Measurements from ENCODE around the gene INSL3. TPM values are rescaled to one million over a fixed set of nuclear protein-coding genes. Genes with fewer than 3 reads are reported as not detected.
"Not testable (repeated sequence)": the region's sequence is repeated elsewhere in the genome, so short reads cannot be mapped to it uniquely, and the experiment has no call there.

Gene INSL3
- polyA plus RNA-seq, 3 donors, result 0.25 to 1.7 (median 0.64) TPM

DNA sequence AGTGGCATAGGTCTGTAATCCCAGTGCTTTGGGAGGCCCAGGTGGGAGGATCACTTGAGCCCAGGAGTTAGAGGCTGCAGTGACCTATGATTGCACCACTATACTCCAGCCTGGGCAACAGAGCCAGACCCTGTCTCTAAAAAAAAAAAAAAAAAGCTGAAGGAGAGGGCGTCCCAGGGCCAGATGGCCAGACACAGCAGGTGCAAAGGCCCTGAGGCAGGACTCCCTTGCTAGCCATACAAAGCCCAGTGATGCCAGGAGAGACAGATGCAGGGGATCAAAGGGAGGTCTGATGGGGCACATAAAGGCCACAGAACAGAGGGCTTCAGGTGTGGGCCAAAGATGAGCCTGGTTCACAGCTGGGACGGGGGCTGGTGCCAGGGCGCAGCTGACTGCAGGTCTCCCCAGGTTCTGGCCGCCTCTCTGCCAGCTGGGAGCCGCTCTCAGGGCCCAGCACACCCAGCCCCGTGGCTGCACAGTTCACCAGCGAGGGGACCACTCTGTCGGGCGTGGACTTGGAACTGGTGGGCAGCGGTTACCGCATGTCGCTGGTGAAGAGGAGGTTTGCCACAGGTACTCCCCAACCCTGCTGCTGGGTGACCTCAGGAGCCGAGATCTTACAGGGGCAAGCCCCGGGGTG lies 33.9 kb downstream of the INSL3 start:
- H3K9me3 Mint-ChIP-seq, result peaks cover 2 to 6% (median 3%) of the 10 kb centered on the region in 7 donors
- H3K4me1 ChIP-seq (ENCODE audit: control insufficient read depth in 1 of 2, insufficient read depth in 2 of 2, low read length in 2 of 2), result no peaks in the 10 kb centered on the region
- H4K20me1 ChIP-seq (ENCODE audit: insufficient read depth, low read length), result peaks cover 11% of the 10 kb centered on the region
- no peak overlapping the region for H3K4me3 Mint-ChIP-seq
- no peak for DNase-seq
- no peak overlapping the region for H3K4me3 ChIP-seq (replicated peaks in 1 of 3; ENCODE audit: low read depth in 2 of 3, low read length in 3 of 3)
- intact Hi-C loops (cut with micrococcal nuclease), result no loop called here
- no peak overlapping the region for H3K9ac ChIP-seq (ENCODE audit: insufficient read depth, low read length, poor library complexity, severe bottlenecking)
- peak overlapping the region in 1 of 7 donors; percentile 79 for H3K27ac Mint-ChIP-seq
- peaks cover 10% of the 10 kb centered on the region for H3K4me1 Mint-ChIP-seq
- no peak overlapping the region for H2AFZ ChIP-seq (ENCODE audit: insufficient read depth, low read depth, low read length, poor library complexity, severe bottlenecking)
- peaks cover 47 to 69% of the 10 kb centered on the region in 2 donors for H3K36me3 ChIP-seq (replicated peaks in 1 of 2; ENCODE audit: control insufficient read depth in 1 of 2, insufficient read depth in 2 of 2, low read length in 2 of 2)
- peaks cover 53 to 70% of the 10 kb centered on the region in 2 donors for H3K36me3 Mint-ChIP-seq
- 98% methylated on average over 12 of the region's 14 CpGs for WGBS (ENCODE audit: insufficient coverage)
- H3K79me2 ChIP-seq (ENCODE audit: insufficient read depth, low read length), result no peaks in the 10 kb centered on the region
- peaks cover 13 to 26% (median 22%) of the 10 kb centered on the region in 3 donors for H3K27me3 Mint-ChIP-seq (ENCODE audit: low read depth in 3 of 3)
- H3K9me3 ChIP-seq (replicated peaks in 1 of 2; ENCODE audit: control insufficient read depth in 1 of 2, insufficient read depth in 1 of 2, low read length in 2 of 2), result no peaks in the 10 kb centered on the region
- no peak overlapping the region for H3K4me2 ChIP-seq (replicated peaks; ENCODE audit: extremely low read depth, low read length, poor library complexity, severe bottlenecking)
- no peak overlapping the region for H3K27ac ChIP-seq (ENCODE audit: low read depth in 1 of 2, low read length in 2 of 2)
- TF ChIP-seq, protein P1, sequence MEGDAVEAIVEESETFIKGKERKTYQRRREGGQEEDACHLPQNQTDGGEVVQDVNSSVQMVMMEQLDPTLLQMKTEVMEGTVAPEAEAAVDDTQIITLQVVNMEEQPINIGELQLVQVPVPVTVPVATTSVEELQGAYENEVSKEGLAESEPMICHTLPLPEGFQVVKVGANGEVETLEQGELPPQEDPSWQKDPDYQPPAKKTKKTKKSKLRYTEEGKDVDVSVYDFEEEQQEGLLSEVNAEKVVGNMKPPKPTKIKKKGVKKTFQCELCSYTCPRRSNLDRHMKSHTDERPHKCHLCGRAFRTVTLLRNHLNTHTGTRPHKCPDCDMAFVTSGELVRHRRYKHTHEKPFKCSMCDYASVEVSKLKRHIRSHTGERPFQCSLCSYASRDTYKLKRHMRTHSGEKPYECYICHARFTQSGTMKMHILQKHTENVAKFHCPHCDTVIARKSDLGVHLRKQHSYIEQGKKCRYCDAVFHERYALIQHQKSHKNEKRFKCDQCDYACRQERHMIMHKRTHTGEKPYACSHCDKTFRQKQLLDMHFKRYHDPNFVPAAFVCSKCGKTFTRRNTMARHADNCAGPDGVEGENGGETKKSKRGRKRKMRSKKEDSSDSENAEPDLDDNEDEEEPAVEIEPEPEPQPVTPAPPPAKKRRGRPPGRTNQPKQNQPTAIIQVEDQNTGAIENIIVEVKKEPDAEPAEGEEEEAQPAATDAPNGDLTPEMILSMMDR (IDR thresholded peaks at IDR 0.05), result no peak
- H3K27me3 ChIP-seq (ENCODE audit: control insufficient read depth in 2 of 2, insufficient read depth in 2 of 2, low read length in 2 of 2), result peaks cover 0 to 6% of the 10 kb centered on the region in 2 donors

GRCh38 chr19:17784201-17785008 lies 36.9 kb downstream of the INSL3 start:
- peak; percentile 35 to 56 (median 52) for DNase-seq
- Histone ChIP-seq H3K27ac (ENCODE audit: low read depth in 1 of 2, low read length in 2 of 2) (no peak overlapping the region), H3K9ac (ENCODE audit: insufficient read depth, low read length, poor library complexity, severe bottlenecking) (no peak overlapping the region), H3K27me3 (ENCODE audit: control insufficient read depth in 2 of 2, insufficient read depth in 2 of 2, low read length in 2 of 2) (no peaks in the 10 kb centered on the region), H3K4me2 (replicated peaks; ENCODE audit: extremely low read depth, low read length, poor library complexity, severe bottlenecking) (no peak overlapping the region), H3K79me2 (ENCODE audit: insufficient read depth, low read length) (no peaks in the 10 kb centered on the region), H3K4me1 (ENCODE audit: control insufficient read depth in 1 of 2, insufficient read depth in 2 of 2, low read length in 2 of 2) (peaks cover 4 to 6% of the 10 kb centered on the region in 2 donors), H4K20me1 (ENCODE audit: insufficient read depth, low read length) (peaks cover 29% of the 10 kb centered on the region), H2AFZ (ENCODE audit: insufficient read depth, low read depth, low read length, poor library complexity, severe bottlenecking) (no peak overlapping the region), H3K36me3 (replicated peaks in 1 of 2; ENCODE audit: control insufficient read depth in 1 of 2, insufficient read depth in 2 of 2, low read length in 2 of 2) (peaks cover 61 to 83% of the 10 kb centered on the region in 2 donors), H3K4me3 (replicated peaks in 1 of 3; ENCODE audit: low read depth in 2 of 3, low read length in 3 of 3) (no peak overlapping the region), H3K9me3 (replicated peaks in 1 of 2; ENCODE audit: control insufficient read depth in 1 of 2, insufficient read depth in 1 of 2, low read length in 2 of 2) (no peaks in the 10 kb centered on the region)
- intact Hi-C loops (cut with micrococcal nuclease), result no loop called here
- Mint-ChIP-seq H3K27me3 (ENCODE audit: low read depth in 3 of 3) (peaks cover 0 to 4% (median 2%) of the 10 kb centered on the region in 3 donors), H3K27ac (peak overlapping the region in 3 of 7 donors; percentile 8 to 62 (median 46)), H3K9me3 (peaks cover 2 to 8% (median 4%) of the 10 kb centered on the region in 7 donors), H3K4me3 (no peak overlapping the region), H3K4me1 (peaks cover 6% of the 10 kb centered on the region), H3K36me3 (peaks cover 63 to 82% of the 10 kb centered on the region in 2 donors)
- TF ChIP-seq, protein P1 (IDR thresholded peaks at IDR 0.05), result peak; percentile 92
- 86% methylated on average over 23 of the region's 32 CpGs for WGBS (ENCODE audit: insufficient coverage)

DNA sequence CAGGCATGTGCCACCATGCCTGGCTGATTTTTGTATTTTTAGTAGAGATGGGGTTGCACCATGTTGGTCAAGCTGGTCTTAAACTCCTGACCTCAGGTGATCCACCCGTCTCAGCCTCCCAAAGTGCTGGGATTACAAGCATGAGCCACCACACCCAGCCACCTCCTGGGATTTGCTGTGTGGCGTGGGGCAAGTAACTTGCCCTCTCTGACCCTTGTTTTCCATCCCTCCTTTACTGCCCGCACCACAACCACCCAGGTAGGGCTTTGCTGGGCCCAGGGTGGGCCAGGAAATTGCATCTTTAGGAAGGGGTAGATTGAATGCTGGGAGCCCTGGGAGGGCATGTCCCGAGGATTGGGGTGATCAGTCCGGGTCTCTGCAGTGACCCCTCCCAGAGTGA lies 37.6 kb downstream of the INSL3 start:
- H3K36me3 ChIP-seq (replicated peaks in 1 of 2; ENCODE audit: control insufficient read depth in 1 of 2, insufficient read depth in 2 of 2, low read length in 2 of 2), result peaks cover 60 to 76% of the 10 kb centered on the region in 2 donors
- DNase-seq; H3K79me2 ChIP-seq (ENCODE audit: insufficient read depth, low read length); H3K9ac ChIP-seq (ENCODE audit: insufficient read depth, low read length, poor library complexity, severe bottlenecking); H3K27me3 Mint-ChIP-seq (ENCODE audit: low read depth in 3 of 3); H3K9me3 ChIP-seq (replicated peaks in 1 of 2; ENCODE audit: control insufficient read depth in 1 of 2, insufficient read depth in 1 of 2, low read length in 2 of 2); H2AFZ ChIP-seq (ENCODE audit: insufficient read depth, low read depth, low read length, poor library complexity, severe bottlenecking); H3K4me2 ChIP-seq (replicated peaks; ENCODE audit: extremely low read depth, low read length, poor library complexity, severe bottlenecking); H3K27me3 ChIP-seq (ENCODE audit: control insufficient read depth in 2 of 2, insufficient read depth in 2 of 2, low read length in 2 of 2); H3K4me3 Mint-ChIP-seq; H3K9me3 Mint-ChIP-seq; H3K27ac ChIP-seq (ENCODE audit: low read depth in 1 of 2, low read length in 2 of 2); H3K4me3 ChIP-seq (replicated peaks in 1 of 3; ENCODE audit: low read depth in 2 of 3, low read length in 3 of 3); intact Hi-C loops (cut with micrococcal nuclease): not testable (repeated sequence)
- peak overlapping the region in 1 of 7 donors; percentile 8 for H3K27ac Mint-ChIP-seq
- H3K36me3 Mint-ChIP-seq, result peaks cover 57 to 75% of the 10 kb centered on the region in 2 donors
- H3K4me1 Mint-ChIP-seq, result peaks cover 13% of the 10 kb centered on the region
- WGBS (ENCODE audit: insufficient coverage), result 92% methylated on average over 3 of the region's 5 CpGs
- peaks cover 29% of the 10 kb centered on the region for H4K20me1 ChIP-seq (ENCODE audit: insufficient read depth, low read length)
- H3K4me1 ChIP-seq (ENCODE audit: control insufficient read depth in 1 of 2, insufficient read depth in 2 of 2, low read length in 2 of 2), result peaks cover 10 to 13% of the 10 kb centered on the region in 2 donors

Data from CD14-positive monocyte (primary cell).